ENCODE data around the gene DBP. TPM values are rescaled to one million over a fixed set of nuclear protein-coding genes. Genes with fewer than 3 reads are reported as not detected.
A peak's percentile ranks its signal among the peaks of the same experiment; 100 is the strongest.

DBP gene
- total RNA-seq, 1 experiment from 2014 or later, result 12.6 TPM

DNA sequence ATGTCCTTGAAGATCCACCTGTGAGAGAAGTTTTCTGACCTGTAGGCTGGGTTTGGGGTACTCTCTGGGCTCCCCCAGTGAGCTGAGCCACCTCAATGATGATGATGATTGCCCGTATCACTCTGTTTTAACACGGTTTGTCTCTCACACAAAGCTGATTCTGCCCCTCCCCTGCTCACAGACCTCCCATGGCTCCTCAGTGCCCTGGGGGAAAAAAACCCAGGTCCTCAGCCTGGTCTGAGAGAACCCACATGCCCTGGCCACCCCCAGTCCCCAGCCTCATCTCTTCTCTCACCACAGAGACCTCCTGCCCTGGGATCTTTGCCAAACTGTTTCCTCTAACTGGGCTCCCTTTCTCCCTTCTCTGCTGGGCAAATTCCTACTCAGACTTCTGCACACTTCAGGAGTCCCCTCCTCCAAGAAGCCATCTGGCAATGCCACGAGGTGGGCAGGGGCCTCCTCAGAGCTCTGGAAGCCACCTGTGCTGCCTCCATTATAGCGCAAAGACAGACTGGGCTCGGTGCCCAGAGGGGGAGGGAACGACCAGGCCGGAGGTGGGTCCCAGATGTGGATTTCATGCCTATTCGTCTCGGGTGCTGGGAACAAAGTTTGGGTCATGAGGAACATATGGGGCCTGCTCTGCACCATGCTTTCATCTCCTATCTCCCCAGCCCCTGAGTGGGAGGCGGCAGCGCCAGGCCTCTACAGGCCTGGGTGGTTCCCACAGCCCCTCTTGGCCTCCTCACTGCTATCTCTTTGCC is 17.3 kb upstream of the DBP start:
- no peak overlapping the region for H3K14ac ChIP-seq (ENCODE audit: insufficient read depth, low read length)
- no peak overlapping the region for H3K18ac ChIP-seq (ENCODE audit: insufficient read length, low read depth, low read length)
- H3K4ac ChIP-seq (ENCODE audit: low read depth, low read length), result no peak overlapping the region
- no peak overlapping the region for H2AFZ ChIP-seq (ENCODE audit: low read length)
- H2BK120ac ChIP-seq (ENCODE audit: low read depth, low read length, poor library complexity, severe bottlenecking), result no peak overlapping the region
- no peaks in the 10 kb centered on the region for H3K23me2 ChIP-seq (ENCODE audit: insufficient read length, low read depth, low read length, poor library complexity, severe bottlenecking)
- H3K4me3 Mint-ChIP-seq, result no peak overlapping the region
- no peak overlapping the region for H2BK5ac ChIP-seq (ENCODE audit: insufficient read length, low read length)
- no peak overlapping the region for H3K23ac ChIP-seq (ENCODE audit: insufficient read length, low read depth, low read length)
- no peak overlapping the region for H2BK20ac ChIP-seq (ENCODE audit: low read depth, low read length, poor library complexity, severe bottlenecking)
- H3K4me1 Mint-ChIP-seq, result peaks cover 17 to 18% of the 10 kb centered on the region in 2 experiments
- H3K27me3 Mint-ChIP-seq (ENCODE audit: low read depth), result peaks cover 7% of the 10 kb centered on the region
- WGBS (ENCODE audit: extremely low coverage, insufficient read length, low lambda C conversion rate), result no CpG with 5 or more reads among the region's 11 CpGs
- DNase-seq, result no peak
- no peak overlapping the region for H3K56ac ChIP-seq (ENCODE audit: insufficient read length, low read depth, low read length)
- peak overlapping the region in 1 of 3 experiments; percentile 25; a peak in 3 of 7 replicates for H3K27ac Mint-ChIP-seq
- no peaks in the 10 kb centered on the region for H3K9me3 ChIP-seq (ENCODE audit: control insufficient read depth, low read depth, low read length)
- no peak overlapping the region for H3K9ac ChIP-seq (ENCODE audit: extremely low read depth, insufficient read length, low read length)
- H2BK15ac ChIP-seq (ENCODE audit: low read depth, low read length), result no peak overlapping the region
- no peaks in the 10 kb centered on the region for H3K27me3 ChIP-seq (ENCODE audit: insufficient read depth, low read length)
- no peak overlapping the region for H2AK5ac ChIP-seq (ENCODE audit: insufficient read length, low read length)
- H3K36me3 Mint-ChIP-seq (ENCODE audit: insufficient read depth in 1 of 3, low read depth in 3 of 3), result peaks cover 0 to 5% (median 0%) of the 10 kb centered on the region in 3 experiments; a peak in 2 of 7 replicates
- H3K27ac ChIP-seq (ENCODE audit: insufficient read length, low read depth, low read length), result no peak overlapping the region
- no peaks in the 10 kb centered on the region for H3K4me1 ChIP-seq (ENCODE audit: insufficient read depth, low read length)
- no peak overlapping the region for H4K5ac ChIP-seq (ENCODE audit: insufficient read length, low read depth, low read length)
- no peak overlapping the region for H3T11ph ChIP-seq (ENCODE audit: low read length)
- TF ChIP-seq, protein P1, sequence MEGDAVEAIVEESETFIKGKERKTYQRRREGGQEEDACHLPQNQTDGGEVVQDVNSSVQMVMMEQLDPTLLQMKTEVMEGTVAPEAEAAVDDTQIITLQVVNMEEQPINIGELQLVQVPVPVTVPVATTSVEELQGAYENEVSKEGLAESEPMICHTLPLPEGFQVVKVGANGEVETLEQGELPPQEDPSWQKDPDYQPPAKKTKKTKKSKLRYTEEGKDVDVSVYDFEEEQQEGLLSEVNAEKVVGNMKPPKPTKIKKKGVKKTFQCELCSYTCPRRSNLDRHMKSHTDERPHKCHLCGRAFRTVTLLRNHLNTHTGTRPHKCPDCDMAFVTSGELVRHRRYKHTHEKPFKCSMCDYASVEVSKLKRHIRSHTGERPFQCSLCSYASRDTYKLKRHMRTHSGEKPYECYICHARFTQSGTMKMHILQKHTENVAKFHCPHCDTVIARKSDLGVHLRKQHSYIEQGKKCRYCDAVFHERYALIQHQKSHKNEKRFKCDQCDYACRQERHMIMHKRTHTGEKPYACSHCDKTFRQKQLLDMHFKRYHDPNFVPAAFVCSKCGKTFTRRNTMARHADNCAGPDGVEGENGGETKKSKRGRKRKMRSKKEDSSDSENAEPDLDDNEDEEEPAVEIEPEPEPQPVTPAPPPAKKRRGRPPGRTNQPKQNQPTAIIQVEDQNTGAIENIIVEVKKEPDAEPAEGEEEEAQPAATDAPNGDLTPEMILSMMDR (conservative IDR thresholded peaks at IDR 0.05), result no peak
- H4K20me1 ChIP-seq (ENCODE audit: control insufficient read depth, insufficient read depth, insufficient read length), result no peaks in the 10 kb centered on the region
- peaks cover 0 to 4% of the 10 kb centered on the region in 2 experiments; a peak in 2 of 5 replicates for H3K9me3 Mint-ChIP-seq
- H3K79me1 ChIP-seq (ENCODE audit: insufficient read depth, low read depth, low read length, poor library complexity, severe bottlenecking), result no peaks in the 10 kb centered on the region
- H2BK12ac ChIP-seq (ENCODE audit: insufficient read length, low read depth, low read length), result no peak overlapping the region
- H4K8ac ChIP-seq (replicated peaks; ENCODE audit: insufficient read length, low read depth, low read length), result no peak overlapping the region
- H4K91ac ChIP-seq (ENCODE audit: insufficient read length, low read depth, low read length), result no peak overlapping the region
- H3K4me2 ChIP-seq (ENCODE audit: insufficient read depth, insufficient read length, low read length), result no peak overlapping the region
- H3K79me2 ChIP-seq (ENCODE audit: insufficient read depth, low read length), result no peaks in the 10 kb centered on the region
